K562 treated with DMSO at 1 percent for 12 hours (cell line): ENCODE data around the gene PM20D2. TPM values are rescaled to one million over a fixed set of nuclear protein-coding genes. Genes with fewer than 3 reads are reported as not detected.

Source experiments
- total RNA-seq: library from RNA; unstranded; fragments of 300-600 nt; gene quantifications from 2 replicates; pipeline ENCODE4 v1.2.3, GENCODE V29; 2022; ENCODE audit not compliant: insufficient read depth

Gene PM20D2, protein sequence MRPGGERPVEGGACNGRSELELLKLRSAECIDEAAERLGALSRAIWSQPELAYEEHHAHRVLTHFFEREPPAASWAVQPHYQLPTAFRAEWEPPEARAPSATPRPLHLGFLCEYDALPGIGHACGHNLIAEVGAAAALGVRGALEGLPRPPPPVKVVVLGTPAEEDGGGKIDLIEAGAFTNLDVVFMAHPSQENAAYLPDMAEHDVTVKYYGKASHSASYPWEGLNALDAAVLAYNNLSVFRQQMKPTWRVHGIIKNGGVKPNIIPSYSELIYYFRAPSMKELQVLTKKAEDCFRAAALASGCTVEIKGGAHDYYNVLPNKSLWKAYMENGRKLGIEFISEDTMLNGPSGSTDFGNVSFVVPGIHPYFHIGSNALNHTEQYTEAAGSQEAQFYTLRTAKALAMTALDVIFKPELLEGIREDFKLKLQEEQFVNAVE
- total RNA-seq: 0.26 and 0.64 TPM in 2 replicates

DNA sequence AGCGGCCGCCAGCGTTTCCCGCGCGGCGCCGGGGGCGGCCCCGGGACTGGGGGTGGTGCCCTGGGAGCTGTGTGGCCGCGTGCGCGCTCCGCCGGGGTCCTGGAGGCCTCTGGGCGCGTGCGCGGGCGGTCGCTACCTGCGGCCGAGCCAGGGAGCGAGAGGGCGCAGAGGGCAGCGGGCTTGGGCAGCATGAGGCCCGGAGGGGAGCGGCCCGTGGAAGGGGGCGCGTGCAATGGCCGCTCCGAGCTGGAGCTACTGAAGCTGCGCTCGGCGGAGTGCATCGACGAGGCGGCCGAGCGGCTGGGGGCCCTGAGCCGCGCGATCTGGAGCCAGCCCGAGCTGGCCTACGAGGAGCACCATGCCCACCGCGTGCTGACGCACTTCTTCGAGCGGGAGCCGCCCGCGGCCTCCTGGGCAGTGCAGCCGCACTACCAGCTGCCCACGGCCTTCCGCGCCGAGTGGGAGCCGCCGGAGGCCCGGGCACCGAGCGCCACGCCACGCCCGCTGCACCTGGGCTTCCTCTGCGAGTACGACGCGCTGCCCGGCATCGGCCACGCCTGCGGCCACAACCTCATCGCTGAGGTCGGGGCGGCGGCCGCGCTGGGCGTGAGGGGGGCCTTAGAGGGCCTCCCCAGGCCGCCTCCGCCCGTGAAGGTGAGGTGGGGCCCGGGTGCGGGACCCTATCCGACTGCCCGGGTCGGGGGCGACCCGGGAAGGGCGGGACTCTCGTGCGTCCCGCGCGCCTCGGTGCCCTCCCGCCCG is at the start of gene PM20D2:
Gene PM20D2, plus strand, starts transcription at position 100 of the 762 bp plus-strand sequence. Its CDS starts 90 bp downstream, at position 190.

DNA sequence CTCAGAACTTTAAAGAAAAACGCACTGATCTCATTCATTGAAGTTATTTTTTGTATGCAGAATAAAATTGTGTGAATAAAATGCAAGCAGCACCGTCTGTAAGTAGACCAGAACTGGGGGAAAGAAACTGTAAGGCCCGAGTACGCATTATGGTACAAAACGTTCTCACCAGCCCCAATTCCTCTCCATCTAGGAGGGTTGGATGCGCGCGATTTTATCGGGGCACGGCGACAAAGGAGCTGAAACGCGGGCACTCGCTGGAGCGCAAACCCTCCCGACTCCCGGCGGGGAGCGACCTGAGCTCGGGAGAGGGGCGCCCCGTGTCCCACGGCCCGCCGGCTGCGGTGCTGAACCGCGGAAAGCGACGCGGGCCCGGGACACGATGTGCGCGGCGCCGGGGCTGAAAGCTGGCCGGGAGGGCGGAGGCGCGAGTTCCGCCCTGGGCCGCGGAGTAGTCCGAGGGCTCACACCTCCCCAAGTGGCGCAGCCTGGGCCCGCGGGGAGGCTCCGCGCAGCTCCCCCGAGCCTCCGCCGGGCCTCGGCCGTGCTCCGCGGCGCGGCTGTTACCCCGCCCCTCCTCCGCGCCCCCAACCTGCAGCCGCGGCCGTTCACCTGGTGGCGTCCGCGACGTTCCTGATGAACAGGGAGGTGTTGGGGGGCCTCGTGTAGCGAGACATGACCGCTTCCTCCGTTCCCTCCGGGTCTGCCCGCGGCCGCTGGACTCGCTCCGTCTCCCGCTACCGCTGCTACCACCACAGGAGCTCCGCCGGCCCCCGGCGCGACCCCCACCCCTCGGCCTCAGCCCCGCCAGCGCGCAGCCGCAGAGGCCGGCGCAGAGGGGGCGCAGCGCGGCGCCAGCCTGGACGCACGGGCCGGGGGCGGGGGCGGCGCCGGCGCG is 28.4 kb upstream of the PM20D2 start, which contains the start of gene SRSF12:
Gene SRSF12, minus strand, starts transcription at position 861 of the 898 bp plus-strand sequence. Its CDS starts 184 bp downstream, at position 677.

Other genes starting within 250 kb of the PM20D2 start
- 4.4 and 11.8 TPM in 2 replicates for gene RNGTT, start 182.4 kb upstream of the PM20D2 start, total RNA-seq
- 13.2 and 24.7 TPM in 2 replicates for gene PNRC1, start 65.3 kb upstream of the PM20D2 start, total RNA-seq
- gene SRSF12, start 28.0 kb upstream of the PM20D2 start, total RNA-seq: not detected in 2 replicates
- not detected in 2 replicates for gene GABRR1, start 71.3 kb downstream of the PM20D2 start, total RNA-seq
- 1.1 TPM in 1 of 2 replicates, not detected in the other for gene GABRR2, start 169.2 kb downstream of the PM20D2 start, total RNA-seq
- 11.9 and 30.8 TPM in 2 replicates for gene UBE2J1, start 206.7 kb downstream of the PM20D2 start, total RNA-seq